Stimulated activated CD8-positive, alpha-beta memory T cell treated with anti-CD3 and anti-CD28 coated beads, Interleukin-12 subunit alpha, Interleukin-12 subunit beta, amount 100 ng/mL, for 4 hours (primary cell): ENCODE measurements around the gene C6orf132.

ENCODE experiments used
- DNase-seq: peaks from one replicate; pipeline ENCODE4 v3.0.0-alpha.2; 2020; ENCODE audit warnings: low read depth

C6orf132 gene

DNA sequence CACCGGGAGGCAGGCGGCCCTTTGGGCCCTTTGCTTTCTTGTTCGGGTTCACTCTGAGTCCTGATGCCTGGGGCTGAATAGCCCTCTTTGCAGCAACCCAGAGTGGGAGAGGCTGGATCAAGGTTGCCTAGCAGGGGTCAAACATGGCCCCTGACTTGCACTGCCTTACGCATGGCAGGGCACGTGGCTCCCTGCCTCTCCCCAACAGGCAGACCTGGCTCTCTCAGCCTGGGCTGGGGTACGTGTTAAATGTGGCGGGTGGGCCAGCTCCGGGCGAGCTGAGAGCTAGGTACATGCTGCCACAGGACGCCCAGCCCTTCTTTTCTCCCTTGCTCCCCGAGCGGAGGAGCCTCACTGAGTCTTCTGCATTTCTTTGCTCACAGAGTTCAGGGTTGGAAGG lies 7.3 kb downstream of the C6orf132 start:
- DNase-seq: no peak

DNA sequence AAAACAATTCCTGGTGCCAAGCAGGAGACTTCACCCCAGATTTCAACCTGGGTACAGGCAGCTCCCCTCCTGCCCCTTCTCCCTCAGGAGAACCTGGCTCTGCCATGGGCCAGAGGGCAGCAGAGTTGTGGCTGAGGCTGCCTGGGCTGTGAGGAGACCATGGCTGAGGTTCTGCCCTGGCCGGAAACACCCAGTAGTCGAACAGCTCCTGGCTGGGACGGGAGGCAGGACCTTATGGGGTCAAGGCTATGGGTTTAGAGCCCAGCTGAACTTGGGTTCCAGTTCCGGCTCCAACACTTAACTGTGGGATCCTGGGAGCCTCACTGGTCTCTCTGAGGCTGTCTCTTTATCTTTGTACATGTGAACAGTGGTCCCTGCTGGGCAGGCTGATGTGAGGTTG lies 8.5 kb downstream of the C6orf132 start:
- no peak for DNase-seq

DNA sequence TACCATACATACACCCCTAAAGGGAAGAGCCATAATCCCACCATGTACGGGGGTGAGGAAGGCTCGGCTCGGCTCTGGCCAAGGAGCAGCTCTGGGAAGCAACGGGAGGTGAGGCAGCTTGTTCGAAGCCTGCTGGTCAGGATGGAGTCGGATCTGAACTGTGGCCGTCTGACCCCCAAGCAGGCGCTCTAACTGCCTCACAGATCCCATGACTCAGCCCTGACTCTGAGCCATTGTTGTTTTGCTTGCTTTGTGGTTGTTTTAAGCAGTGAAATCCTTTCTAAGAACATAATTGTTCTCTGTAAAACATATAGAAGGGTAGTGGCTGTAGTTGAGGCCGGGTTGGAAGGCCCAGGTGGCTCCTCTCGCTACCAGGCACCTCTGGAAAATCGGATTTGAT lies 10.9 kb downstream of the C6orf132 start:
- DNase-seq: no peak

DNA sequence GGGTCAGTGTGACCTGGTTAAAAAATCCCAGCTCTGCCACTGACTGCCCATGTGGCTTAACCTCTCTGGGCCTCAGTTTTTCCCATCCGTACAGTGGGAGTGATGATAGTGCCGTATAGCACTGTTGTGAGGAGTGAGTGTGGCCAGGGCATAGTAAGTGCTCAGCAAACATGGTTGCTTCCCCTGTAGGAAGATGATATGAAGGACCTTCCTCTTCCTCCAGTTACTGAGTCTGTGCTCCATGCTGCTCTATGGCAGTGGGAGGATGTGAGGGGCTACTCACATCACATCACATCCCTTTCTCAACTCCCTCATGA lies 13.1 kb downstream of the C6orf132 start:
- no peak for DNase-seq

DNA sequence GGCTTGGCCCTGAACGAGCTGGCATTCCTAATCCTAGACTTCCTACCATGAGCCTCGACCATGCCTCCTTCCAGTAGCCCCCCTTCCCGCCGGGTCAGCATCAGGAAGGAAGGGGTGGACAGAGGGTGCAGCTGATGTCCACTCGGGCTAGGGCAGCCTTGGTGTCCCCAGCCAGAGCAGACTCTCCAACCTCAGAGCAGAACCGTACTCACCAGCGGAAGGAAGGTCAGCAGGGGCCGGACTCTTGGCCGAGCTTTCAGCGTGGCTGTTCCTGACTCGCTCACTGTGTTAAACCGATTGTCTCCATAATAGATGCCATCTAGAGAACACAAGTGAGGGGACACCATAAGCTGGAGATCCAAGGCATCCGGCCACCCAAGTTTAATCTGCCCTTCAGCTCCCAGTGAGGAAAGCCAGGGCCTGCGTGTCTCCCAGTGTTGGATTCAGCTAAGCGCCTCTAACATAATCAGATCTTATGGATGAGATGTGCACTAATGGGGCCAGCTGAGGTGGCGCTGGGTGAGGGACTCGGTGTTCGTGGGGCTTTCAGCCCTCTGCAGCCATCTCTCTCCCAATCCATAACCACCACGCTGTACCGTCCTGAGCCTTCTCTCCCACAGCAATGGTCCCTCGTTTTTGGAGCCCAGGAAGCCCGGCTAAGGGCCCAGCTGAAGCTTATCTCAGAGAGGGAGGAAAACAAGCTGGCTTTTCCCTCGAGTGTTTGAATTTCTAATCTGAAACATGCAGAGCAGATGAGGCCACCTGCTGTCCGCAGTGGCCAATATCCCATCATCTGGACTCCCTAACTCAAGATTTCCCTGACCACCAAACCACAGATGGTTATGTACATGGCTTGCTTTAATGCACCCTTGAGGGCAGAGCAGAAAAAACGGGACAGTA lies 13.7 kb downstream of the C6orf132 start:
- no peak for DNase-seq

DNA sequence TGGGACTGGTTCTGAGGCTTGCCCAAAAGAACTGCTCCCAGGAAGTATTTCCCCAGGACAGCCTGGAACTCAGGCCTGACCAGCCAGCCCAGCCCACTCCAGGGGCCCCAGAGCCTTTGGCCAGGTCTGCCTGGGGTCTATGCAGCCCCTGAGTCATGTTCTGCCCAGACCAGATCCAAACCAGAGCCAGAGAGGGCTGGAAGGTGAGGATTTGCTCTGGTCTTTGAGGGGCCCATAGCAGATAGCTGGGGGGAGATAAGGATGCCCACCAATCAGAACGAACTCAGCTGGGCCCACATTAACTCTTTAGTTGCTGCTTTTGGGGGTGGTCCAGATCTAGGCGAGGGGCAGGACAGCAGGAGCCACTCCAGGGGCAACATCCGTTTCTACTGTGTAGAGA lies 16.8 kb downstream of the C6orf132 start:
- no peak for DNase-seq

DNA sequence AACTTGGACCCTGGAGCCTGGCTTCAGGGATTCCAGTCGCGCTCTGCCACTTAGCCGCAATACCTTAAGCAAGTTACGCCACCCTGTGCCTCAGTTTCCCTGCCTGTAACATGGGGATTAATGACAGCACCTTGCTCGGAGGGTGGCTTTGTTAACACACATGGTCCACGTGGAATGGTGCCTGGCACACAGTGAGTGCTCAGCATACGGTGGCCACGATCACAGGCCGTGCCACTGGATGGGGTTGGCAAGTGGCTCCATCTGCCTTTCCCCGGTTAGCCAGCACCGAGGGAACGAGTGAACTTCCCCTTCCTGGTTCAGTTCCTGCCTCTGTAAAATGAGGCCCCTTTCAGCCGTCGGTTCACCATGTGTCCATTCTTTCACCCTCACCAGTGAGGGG lies 17.2 kb downstream of the C6orf132 start:
- no peak for DNase-seq

DNA sequence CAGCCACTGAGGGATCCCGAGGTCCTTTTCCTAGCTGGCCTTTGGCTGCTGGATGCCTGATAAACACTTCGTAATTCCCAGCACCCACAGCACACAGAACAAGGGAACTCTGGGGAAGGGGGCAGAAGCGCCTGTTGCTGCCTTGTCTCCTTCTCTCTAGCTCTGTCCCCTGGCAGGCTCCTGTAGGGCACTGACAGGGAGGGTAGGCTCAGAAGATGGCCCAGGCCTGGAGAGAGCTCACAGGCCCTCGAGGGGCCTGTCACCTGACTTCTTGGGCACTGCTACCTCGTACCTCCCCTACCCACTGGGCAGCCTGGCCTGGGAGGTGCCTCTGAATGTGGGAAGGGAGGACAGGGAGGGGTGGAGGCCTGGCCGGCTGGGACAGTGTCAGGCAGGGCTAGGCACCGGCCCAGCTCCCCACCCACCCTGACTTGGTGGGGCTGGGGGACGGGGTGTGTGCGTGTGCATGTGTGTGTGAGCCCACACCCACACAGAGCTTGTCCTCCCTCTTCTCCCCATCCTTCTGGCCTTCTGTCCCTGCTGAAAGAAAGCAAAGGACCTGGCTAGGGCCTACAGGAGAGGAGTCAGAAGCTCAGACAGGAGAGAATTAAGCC lies 18.1 kb downstream of the C6orf132 start:
- no peak for DNase-seq

DNA sequence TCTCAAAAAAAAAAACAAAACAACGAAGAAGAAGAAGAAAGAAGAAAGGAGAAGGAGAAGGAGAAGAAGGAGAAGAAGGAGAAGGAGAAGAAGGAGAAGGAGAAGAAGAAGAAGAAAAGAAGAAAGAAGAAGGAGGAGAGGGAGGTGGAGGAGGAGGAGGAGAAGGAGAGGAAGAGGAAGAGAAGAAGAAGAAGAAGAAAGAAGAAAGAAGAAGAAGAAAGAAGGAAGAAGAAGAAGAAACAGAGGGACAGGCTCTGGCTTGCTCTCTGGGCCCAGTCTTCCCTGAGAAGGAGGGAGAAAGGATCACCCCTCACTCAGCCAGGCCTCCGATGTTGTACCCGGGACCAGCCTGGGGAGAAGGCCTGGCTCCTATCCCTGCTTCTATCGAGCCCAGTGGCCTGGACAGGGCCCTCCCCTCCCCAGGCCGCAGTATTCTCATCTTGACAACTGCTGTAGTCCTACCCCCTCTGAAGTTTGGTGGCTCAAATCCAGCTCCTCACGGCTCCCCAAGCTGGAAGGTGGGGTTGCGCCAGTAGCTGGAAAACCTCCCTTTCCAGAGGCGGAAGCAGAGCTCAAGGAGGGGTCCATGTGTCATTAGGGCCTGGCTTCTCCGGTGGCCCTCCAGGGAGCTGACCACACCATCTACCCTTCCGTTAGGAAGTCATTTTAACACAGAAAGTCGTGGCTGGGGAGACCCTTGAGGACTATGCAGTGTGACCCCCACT lies 18.9 kb downstream of the C6orf132 start:
- no peak for DNase-seq

DNA sequence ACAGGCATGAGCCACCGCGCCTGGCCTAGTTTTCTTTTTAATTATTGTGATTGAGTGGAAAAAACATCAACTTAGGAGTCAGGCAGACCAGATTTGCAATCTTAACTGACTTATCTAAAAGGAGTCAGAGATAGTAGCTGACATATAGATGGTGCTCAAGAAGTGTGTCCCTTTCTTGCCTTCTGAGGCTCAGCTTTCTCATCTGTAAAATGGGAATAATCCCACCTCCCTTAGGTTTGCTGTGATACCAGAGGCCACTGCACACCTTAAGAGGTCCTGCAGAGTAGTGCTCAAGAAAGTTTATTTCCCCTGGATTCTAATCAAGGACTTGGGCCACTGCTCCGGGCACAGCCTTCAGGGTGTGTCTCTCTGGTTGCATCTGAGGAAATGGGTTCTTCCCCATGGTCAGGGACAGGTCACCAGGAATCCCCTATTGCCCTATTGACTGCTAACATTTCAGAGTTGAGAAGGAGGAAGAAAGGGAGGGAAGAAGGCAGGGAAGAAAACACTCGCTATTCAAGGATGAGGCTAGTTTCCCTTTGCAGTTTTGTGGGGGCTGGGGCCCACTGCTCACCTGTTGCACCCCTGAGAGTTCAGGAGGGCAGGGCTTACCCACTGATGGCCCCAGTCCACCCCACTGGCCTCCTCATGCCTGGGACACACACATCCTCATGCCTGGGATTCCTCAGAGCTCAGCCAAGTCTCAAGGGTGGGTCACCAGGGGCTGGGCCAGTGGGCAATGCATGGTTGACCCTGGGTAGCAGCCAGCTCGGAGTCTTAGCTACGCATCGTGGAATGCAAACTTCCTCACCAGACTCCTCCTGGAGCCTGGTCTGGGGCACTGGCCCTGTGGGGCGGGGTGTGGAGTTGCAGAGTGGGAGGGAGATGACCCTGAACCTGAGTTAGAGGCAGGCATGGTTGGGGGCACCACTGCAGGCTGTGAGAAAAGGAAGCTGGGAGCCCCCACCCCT lies 21.2 kb downstream of the C6orf132 start:
- DNase-seq: no peak

DNA sequence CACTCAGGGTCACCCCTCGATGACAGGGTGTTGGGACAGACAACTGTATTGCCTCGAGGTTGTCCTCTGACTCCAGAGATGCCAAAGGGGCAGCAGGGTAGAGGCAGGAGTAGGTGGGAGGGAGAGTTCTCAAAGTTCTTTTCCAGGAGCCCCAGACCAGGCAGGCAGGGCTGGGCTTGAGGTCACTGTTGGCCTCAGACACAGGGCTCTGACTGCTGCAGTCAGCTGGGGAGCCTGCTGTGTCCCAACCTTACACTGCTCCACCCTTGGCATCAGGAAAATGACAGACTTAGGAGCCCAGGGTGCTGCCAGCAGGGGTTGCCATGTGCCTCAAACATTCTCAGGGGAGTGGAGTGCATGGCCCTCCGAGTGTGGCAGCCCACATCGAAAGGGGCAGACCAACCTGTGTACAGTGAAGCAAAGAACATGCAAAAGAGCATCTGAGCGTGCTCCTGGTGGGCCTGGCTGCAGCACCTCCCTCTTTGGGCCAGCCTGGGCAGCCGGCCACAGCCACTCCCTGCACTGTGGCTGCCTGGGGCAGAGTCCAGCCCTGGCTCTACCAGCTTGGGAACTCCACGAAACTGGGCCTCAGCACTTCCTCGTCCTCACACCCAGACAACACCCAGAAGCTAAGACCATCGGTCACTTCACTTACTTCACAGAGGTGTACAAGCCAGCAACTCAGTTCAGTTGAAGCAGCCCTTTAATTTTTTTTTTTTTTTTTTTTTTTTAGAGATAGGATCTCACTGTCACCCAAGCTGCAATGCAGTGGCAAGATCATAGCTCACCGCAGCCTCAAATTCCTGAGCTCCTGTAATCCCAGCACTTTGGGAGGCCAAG lies 24.0 kb downstream of the C6orf132 start:
- no peak for DNase-seq

DNA sequence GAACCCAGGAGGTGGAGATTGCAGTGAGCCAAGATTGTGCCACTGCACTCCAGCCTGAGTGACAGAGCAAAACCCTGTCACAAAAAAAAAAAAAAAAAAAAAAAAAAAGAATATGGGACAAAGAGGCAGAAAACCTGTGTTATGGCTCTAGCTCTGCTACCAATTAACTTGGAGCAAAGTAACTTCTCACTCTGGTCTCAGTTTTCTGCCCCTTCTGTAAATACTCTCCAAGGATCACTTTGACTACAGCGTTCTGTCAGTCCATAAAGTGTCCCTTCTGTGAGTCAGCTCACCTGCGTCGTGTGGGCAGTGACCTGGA lies 24.6 kb downstream of the C6orf132 start:
- DNase-seq: no peak

DNA sequence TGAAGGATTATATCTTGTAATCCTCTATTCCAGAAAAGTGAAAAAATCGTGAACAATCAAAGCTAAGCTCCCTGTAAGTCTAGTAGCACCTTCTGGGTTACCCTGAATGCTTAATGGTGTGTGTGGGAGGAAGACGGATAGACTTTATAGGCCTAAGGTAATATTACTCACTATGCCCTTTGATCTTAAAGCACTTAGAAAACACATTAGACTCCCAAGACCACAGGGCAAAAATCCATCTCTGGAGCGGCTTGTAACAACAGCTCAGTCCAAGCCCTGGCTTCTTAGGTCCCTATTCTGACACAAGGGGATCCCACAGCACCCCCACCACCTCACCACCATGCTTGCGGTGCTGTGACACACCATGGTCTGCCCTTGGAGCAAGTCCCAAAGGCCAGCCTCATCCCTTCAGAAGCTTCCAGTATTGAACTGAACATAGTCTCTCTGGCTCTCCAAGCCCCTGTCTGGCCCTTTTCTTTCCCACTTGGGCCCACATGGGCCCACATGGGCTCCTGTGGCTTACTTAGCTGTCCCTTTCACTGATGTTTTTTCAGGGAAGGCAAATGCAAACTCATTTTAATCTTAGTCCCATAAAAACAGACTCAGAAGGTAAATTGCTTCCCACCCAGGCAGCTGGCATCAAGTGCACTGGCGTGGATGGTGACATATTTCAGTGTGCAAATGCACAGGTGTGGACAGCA lies 28.3 kb downstream of the C6orf132 start:
- no peak for DNase-seq

DNA sequence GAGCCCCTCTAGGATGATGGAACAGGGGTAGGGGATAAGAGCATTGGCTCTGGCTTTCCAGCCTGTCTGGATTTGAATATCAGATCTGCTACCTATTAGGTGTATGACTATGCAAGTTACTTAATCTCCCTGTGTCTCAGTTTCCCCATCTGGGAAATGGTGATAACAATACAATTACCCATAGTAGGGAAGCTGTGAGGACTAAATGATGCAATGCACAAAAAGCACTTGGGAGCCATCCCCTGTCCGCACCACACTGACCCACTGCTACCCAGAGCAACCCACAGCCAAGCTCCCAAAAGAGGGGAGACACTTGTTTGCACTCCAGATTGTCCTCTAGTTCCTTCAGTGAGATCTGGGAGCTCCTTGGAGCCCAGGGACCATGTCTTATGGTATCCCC lies 30.1 kb downstream of the C6orf132 start:
- no peak for DNase-seq

DNA sequence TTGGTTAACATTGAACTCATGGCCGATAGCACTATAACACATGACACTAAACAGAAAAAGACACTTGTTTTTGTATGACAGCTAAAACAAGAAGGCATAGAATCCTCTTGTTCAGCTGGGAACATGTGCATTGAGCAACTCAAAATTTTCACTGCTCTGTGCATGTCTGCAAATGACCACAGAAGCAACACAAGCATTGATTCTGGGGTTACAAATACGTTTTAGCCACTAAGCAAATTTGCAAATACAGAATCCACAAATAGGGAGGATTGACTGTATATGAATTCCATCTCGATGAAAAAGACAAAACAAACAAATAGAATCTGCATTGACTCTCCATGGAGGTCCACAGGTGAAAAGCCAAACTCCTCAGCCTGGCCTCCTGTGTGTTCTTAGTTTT lies 31.7 kb downstream of the C6orf132 start:
- DNase-seq: no peak

DNA sequence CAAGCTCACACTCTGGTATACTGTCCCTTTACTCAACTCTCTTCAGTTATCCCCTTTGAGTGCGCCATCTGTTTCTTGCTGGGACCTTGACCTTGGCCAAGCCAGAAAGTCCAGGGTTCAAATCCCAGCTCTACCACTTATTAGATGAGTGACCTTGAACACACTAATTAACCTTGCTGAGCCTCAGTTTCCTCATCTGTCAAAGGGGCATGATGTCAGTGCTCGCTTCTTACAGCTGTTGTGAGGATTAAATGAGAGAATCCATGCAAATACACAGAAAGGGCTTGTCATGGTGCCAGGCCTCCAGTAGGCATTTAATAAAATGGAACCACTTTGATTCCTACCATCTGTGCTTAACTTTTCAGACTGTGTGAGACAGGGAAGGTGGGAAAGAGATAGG lies 34.3 kb downstream of the C6orf132 start:
- DNase-seq: no peak

DNA sequence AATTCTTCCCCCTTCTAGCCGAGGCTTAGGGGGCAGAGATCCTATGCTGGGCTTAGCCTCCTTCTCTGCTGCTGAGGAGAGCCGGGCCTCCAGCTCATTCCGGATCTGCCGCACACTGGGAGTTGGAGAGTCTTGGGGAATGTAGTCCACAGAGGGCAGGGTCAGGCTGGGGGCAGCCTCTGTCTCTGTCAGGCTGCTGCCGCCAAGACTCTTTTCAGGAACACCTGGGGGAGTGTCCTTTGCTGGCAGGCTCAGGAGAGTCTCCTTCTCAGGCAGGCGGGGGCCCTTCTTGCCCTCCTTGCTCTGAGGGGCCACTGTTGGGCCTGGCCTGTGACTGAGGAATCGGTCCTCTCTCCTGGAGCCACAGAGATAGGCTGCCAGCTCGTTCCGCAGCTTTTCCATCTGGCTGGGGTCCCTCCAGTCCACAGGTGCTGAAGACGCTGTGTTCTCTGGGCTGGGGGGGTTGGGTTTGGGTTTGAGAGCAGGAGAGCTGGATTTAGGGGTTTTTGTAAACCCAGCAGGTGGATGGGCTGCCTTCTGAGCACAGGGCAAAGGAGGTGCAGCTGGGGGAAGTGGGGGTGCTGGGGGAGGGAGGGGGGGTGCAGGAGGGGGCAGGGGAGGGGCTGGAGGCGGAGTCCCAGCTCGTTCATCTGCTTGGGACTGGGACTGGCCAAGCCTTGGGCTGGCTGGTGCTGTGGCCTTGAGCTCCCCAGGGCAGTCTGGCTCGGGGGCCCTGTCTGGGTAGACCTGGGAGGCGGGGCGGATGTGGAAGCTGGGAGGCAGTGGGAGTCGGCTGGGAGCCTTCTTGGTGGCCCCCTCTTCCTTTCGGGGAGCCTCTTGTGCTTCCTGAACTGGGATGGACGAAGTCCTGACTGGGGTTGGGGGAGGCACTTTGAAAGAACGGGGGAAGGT lies 36.1 kb downstream of the C6orf132 start:
- no peak for DNase-seq

DNA sequence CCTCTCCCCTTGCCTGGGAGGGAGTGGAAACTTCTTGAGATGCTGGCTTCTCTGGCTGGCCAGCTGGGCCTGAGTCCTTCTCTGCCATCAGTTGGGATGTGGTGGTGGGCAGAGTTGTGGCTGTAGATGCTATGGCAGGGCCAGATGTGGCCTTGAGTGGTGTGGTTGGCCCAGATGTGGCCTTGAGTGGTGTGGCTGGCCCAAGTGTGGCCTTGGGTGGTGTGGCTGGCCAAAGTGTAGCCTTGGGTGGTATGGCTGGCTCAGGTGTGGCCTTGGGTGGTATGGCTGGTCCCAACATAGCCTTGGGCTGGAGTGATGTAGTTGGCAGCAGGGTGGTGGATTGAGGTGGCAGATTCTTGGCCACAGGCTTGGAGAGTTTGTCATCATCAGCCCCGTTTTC lies 36.7 kb downstream of the C6orf132 start:
- no peak for DNase-seq

DNA sequence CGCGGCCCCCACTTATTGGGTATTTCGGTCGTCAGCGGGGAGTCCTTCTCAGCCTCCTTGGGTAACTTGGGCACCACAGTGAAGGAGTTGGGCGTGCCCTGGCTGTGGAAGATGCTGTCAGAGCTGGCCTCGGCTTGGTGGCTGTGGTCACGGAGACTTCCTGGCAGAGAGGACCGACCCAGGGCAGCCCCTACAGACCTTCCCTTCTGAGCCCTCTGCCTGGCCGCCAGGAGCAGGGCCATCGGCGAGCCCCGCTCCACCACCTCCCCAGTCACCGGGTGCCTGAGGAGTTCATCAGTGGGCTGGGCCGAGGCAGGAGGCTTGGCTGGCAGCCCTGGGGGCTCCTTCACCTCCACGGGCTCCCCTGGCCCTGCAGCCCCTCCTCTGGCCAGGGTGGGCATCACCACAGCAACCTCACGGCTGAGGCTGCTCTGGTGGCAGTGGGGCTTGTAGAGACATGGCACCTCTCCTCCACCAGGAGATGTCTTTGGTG lies 37.2 kb downstream of the C6orf132 start:
- no peak for DNase-seq

DNA sequence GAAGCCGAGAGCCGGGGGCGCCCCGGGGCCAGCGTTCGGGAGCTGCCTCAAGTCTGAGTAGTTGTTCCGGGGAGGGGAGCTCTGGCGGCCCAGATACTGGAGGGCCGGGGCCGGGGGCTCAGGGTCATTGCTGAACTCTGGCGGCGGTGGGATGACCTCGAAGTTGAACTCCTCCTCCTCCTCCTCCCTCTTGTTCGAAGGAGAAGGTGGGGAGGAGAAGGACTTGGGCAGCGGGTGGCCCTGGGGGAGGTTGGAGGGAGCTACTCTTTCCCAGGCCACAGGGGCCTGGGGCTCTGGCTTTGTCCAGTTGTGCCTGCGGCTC lies 37.7 kb downstream of the C6orf132 start:
- DNase-seq: no peak
